ENCODE data around the gene SNX27.
"Not testable (repeated sequence)": the region's sequence is repeated elsewhere in the genome, so short reads cannot be mapped to it uniquely, and the experiment has no call there.

SNX27 gene

GRCh38 chr1:151721788-151722510, 110.1 kb downstream of the SNX27 start:
- no peak for DNase-seq (ENCODE audit: low read depth)

- DNase-seq (ENCODE audit: low read depth) = no peak
These were observed 112.0 kb downstream of the SNX27 start for GRCh38 chr1:151723726-151724370.

GRCh38 chr1:151728151-151729054, 116.6 kb downstream of the SNX27 start:
- DNase-seq (ENCODE audit: low read depth) = no peak

- no peak for DNase-seq (ENCODE audit: low read depth)
These were observed 117.5 kb downstream of the SNX27 start for GRCh38 chr1:151729157-151729965.

GRCh38 chr1:151729966-151730291, 118.1 kb downstream of the SNX27 start:
- no peak for DNase-seq (ENCODE audit: low read depth)

- no peak for DNase-seq (ENCODE audit: low read depth)
These were observed 121.3 kb downstream of the SNX27 start for GRCh38 chr1:151733126-151733525.

GRCh38 chr1:151733995-151734394, 122.1 kb downstream of the SNX27 start:
- DNase-seq (ENCODE audit: low read depth) = not testable (repeated sequence)

- no peak for DNase-seq (ENCODE audit: low read depth)
These were observed 125.2 kb downstream of the SNX27 start for GRCh38 chr1:151737026-151737425.

GRCh38 chr1:151737479-151737878, 125.6 kb downstream of the SNX27 start:
- no peak for DNase-seq (ENCODE audit: low read depth)

- no peak for DNase-seq (ENCODE audit: low read depth)
These were observed 127.9 kb downstream of the SNX27 start for GRCh38 chr1:151739590-151740355.

GRCh38 chr1:151741516-151741915, 129.7 kb downstream of the SNX27 start:
- DNase-seq (ENCODE audit: low read depth) = no peak

Data from stimulated activated CD8-positive, alpha-beta memory T cell treated with anti-CD3 and anti-CD28 coated beads, Interleukin-12 subunit alpha, Interleukin-12 subunit beta, amount 100 ng/mL, for 4 hours (primary cell).